Hindlimb muscle (tissue), 1 donor: ENCODE results near the gene KCNS3. TPM values are rescaled to one million over a fixed set of nuclear protein-coding genes. Genes with fewer than 3 reads are reported as not detected.
"Not testable (repeated sequence)": the region's sequence is repeated elsewhere in the genome, so short reads cannot be mapped to it uniquely, and the experiment has no call there.

Experiments
- DNase-seq: peaks from one replicate; pipeline ENCODE4 v3.0.0-alpha.2; 2013
- polyA plus RNA-seq: library from polyadenylated mRNA; unstranded; fragments of 120-200 nt; gene quantifications from one replicate; pipeline ENCODE4 v1.2.1, GENCODE V29; 2013; ENCODE audit not compliant: insufficient read length

KCNS3 gene
- polyA plus RNA-seq, 1 donor, result 5.5 TPM

DNA sequence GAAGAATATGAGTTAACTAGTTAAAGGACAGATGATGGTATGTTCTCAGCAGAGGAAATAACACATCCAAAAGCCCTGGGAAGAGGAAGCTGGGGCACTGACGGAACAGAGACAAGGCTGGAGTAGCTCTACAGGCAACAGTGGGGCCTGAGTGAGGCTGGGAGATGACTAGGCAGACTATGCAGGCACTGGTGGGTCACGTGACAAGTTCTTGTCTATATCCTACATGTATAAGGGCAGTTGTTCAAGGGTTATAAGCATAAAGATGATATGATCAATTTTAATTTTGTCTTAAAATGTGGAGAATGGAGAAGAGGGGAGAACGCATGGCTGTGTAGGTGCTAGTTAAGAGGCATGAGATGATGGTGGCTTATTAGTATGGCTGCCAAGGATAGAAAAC is 68.6 kb downstream of the KCNS3 start:
- DNase-seq, result no peak

DNA sequence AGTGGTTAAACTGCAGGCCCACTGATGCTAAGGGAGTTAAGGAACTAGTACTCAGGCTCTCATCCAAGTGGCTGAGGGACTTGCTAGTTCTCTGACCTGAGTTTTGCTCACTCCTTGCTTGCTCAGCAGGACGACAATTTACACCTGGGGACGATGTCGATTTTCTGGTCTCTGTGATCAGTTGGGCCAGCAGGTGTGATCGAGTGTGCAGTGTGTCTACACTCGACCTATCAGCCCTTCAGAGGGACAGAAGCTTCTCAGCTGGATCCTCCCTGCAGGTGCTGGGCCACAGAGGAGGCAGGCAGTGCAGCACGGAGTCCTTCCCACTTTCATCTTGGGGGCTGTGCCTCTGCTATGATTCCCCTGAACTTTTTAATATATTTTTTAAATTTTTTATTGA is 71.5 kb downstream of the KCNS3 start:
- no peak for DNase-seq

DNA sequence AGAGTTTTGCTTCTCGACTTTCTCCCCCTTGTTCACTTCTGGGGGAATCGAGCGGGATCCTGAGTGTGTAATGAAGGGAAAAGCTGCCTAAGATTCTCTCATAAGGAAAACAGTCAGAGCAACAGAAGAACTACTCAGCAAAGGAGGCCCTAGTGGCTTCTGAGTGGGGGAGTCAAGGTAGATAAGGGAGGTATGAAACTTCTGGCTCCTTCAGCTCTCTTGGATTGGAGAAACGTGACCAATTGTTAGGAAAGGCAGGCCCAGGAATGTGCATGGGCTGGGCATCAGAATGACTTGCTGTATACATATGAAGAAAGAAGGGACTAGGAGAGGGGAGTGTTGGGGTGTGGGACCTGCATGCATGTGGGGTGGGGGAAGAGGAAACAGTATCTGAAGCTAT is 73.1 kb downstream of the KCNS3 start:
- no peak for DNase-seq

GRCh38 chr2:17958466-17959092 is 80.1 kb downstream of the KCNS3 start:
- no peak for DNase-seq

- DNase-seq, result no peak
Measured at GRCh38 chr2:17959356-17959755, 80.9 kb downstream of the KCNS3 start.

- DNase-seq, result no peak
Measured at GRCh38 chr2:17959833-17960232, 81.4 kb downstream of the KCNS3 start.

GRCh38 chr2:17960925-17961324 is 82.5 kb downstream of the KCNS3 start:
- no peak for DNase-seq

- DNase-seq, result no peak
Measured at GRCh38 chr2:17961789-17962188, 83.3 kb downstream of the KCNS3 start.

- DNase-seq, result no peak
Measured at GRCh38 chr2:17962876-17963275, 84.4 kb downstream of the KCNS3 start.

DNA sequence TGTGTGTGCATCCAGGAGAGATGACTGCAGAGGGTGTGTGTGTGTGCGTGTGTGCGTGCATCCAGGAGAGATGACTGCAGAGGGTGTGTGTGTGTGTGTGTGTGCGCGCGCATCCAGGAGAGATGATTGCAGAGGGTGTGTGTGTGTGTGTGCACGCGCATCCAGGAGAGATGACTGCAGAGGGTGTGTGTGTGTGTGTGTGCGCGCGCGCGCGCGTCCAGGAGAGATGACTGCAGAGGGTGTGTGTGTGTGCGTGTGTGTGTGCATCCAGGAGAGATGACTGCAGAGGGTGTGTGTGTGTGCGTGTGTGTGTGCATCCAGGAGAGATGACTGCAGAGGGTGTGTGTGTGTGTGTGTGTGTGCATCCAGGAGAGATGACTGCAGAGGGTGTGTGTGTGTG is 85.1 kb downstream of the KCNS3 start:
- DNase-seq, result not testable (repeated sequence)

GRCh38 chr2:17965196-17965595 is 86.7 kb downstream of the KCNS3 start:
- DNase-seq, result no peak

- no peak for DNase-seq
Measured at GRCh38 chr2:17966798-17967197, 88.3 kb downstream of the KCNS3 start.

DNA sequence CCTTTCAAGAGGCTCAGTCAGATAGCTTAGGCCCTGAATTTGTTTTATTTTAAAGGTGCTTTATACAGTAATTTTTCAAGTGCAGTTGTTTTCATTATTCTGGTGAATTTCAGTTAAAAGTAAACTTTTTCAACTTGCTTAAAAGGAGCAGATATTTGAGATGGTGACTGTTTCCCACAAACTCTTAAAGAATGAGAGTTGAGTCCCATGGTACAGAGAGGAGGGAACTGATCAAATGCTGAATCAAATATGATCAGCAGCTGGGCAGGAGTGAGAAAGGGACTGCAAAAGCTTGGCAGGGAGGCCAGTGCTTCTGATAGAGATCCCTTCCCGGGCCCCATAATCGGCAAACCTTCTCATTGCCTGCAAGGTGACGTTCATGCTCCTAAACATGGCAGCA is 91.2 kb downstream of the KCNS3 start:
- DNase-seq, result no peak

DNA sequence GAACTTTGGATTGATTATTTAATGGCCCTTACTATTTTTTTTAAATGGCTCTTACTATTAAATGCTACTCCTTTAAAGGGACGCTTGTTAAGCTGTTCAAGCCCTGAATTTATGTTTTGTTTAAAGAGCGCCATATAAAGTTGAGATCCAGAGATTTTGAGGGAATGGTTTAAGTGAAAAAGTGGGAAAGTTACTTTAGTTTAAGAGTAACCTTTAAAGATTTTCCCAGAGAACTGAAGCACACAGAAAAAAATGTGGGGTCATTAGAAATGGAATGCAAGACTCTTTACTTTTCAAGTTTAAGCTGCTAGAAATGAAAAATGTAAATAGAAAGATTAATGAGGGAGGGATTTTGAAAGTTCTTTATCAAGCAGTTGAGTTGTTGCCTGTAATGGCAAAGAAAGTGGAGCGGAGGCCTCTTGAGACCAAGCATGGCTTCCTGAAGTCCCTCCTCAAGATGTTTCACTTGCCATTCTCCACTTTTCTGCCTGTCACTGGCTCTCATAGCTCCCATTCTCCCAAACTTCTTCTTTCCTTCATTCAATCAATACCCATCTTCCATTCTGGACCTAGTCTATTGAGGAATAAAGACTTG is 93.2 kb downstream of the KCNS3 start:
- no peak for DNase-seq

- DNase-seq, result no peak
Measured at GRCh38 chr2:17972991-17973390, 94.5 kb downstream of the KCNS3 start.

- no peak for DNase-seq
Measured at GRCh38 chr2:17975401-17975800, 96.9 kb downstream of the KCNS3 start.

GRCh38 chr2:17976871-17977746 is 98.6 kb downstream of the KCNS3 start:
- no peak for DNase-seq

DNA sequence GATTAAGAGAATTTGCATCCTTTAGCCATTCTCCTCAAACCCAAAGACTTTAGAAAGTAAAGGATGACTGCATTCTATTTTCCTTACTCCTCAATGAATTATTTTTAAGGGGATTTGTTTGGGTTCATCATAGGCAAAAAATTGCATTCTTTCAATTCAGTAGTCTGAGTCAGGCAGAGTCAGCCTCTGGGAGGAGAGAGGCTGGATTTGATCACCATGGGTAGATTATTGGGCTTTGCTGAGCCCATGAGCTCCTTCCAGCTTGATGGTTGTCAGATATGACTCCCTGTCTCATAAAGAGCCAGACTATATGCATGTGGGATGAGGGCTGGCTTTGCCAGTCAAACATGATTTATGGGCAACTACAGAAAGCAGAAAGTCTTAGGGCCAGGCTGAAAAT is 101.2 kb downstream of the KCNS3 start:
- DNase-seq, result no peak

DNA sequence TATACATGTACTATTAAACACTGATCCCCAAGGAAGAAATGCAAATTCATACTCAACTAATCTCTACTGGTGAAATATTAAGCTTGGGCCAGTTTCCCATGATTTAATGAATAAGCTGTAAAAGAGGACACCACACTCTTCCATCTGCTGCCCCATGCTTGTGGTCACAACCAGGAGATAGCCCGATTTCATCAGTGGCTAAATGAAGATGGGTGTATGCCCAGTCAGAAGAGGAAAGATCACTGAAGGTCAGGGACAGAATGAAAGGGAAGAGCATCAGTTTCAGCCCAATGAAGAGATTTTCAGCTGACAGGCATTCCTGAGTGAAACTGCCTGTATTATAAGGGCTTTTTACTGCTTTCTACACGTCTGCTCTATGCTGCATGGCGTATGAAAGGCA is 103.5 kb downstream of the KCNS3 start:
- no peak for DNase-seq
